KBM-7 (cell line): ENCODE data around the gene ZC3H15.
"Not testable (repeated sequence)": the region's sequence is repeated elsewhere in the genome, so short reads cannot be mapped to it uniquely, and the experiment has no call there.

Experiments used
- DNase-seq: peaks from one replicate; pipeline ENCODE4 v3.0.0-alpha.2; 2015
- in situ Hi-C: fragments of 300-500 bp; cut with MboI; formaldehyde crosslinking; loops from 2 replicates; pipeline ENCODE4 v1.14.3; 2020; ENCODE audit warnings: low sequenced_read_pairs, low pct_unique_long_range_greater_than_20kb, mixed read lengths

Gene ZC3H15

DNA sequence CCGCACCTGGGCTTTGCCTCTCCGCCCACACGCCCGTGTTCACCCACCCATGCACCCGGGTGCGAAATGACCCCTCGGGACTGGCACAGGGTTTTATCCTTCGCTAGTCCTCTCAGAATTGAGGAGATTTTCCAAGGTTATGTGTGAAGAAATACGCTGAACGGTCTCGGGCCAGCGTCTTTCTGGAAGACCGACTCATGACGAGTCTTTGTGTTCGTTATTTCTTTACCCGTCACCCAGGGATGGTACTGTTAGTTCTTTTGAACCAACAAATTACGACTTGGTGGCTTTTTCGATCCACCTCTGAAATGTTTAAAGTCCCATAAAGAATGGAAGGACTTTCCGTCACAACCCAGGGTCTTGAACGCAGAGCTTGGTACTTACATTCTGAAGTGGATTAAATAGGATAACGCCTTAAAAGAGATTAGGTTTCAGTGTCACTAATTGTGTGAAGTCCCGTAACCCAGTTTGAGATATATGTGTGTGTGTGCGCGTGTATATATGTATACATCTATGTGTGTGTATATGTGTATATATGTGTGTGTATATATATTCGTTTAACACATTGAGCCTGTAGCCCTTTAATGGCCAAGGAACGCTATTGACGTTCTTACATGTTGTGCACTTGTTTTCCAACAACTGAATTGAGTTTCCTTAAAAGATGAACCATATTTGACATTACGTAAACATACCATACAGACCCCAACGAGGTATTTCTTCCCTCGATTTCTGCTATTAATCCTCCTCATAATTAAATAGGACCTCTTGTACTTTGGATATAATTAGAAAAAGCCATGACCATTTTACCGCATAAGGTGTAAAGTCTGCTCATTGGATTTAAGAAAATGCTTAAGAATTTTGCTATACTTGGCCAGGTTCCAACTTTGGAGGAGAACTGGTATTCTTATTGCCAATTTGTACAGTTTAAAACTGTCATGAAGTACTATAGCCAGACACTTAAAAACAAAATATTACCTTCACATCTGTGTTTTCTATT is 889 bp downstream of the ZC3H15 start:
- peak; percentile 61 for DNase-seq
- in situ Hi-C loops = no loop called here

DNA sequence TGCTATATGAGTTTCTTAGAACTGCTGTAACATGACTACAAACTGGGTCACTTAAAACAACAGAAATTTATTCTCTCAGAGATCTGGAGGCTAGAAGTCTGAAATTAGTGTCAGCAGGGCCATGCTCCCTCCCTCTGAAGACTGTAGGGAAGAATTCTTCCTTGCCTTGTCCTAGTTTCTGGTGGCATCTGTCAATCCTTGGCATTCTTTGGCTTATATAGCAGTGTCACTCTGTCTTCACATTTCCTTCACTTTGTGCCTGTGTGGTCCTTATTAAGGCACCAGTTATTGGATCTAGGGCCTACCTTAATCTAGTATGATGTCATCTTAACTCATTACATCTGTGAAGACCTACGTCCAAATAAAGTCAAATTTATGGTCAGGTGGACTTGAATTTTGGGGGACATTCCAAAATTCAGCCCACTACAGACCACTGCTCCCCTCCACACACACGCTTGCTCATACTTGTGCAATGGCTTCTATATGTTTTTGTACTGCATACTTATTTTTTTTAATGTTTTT is 7.6 kb downstream of the ZC3H15 start:
- DNase-seq = no peak
- in situ Hi-C loops = no loop called here

DNA sequence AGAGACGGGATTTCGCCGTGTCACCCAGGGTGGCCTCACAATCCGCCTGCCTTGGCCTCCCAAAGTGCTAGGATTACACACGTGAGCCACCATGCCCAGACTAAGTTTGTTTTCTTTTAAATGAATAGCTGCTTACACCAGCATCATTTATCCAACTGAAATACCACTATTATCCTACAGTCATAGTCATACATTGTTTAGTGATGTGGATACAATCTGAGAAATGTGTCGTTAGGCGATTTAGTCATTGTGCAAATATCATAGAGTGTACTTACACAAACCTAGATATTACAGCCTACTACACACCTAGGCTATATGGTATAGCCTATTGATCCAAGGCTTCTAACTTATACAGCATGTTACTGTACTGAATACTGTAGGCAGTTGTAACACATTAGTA is 10.3 kb downstream of the ZC3H15 start:
- no peak for DNase-seq
- in situ Hi-C loops = no loop called here

DNA sequence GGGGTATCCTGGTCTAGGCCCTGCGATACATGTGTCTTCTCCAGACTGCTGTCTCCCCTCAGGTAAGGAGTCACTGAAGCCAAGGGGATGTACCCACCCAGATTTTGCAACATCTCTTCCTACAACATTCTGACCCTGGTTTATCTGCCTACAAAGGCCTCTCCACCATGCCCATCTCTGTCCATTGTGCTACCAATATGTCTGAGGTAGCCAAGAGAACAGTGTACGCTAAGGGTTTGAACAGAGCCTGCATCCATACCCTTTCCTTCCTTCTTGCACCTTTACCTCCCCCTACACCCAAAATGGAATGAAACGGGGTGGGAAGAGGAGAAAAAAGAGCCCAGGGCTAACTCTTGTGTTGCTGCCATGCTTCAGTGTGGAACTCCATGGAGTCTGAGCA is 11.9 kb downstream of the ZC3H15 start:
- in situ Hi-C loops = no loop called here
- DNase-seq = no peak

DNA sequence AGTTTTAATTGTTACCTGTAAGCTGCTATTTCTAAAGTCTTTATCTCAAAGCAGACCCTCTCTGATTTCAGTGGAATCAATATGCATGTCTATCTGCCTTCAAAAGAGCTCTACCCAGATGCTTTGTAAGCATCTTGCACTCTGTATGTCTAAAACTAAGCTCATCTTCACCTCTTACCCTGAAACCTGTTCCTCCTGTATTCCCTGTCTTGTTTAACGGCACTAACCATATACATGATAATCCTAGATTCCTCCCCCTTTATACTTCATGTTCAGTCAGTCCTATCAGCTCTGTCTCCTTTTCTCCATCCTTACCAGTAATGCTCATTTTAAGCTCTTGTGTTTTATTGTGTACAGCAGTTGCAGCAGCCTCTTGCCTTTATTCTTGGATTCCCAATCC is 12.8 kb downstream of the ZC3H15 start:
- no peak for DNase-seq
- in situ Hi-C loops = no loop called here

GRCh38 chr2:186503827-186504606 is 18.0 kb downstream of the ZC3H15 start:
- peak; percentile 73 for DNase-seq
- in situ Hi-C loops = loop anchor here (25.0 kb wide), 1 partner anchor 133 kb away; no protein-coding TSS in a partner anchor

DNA sequence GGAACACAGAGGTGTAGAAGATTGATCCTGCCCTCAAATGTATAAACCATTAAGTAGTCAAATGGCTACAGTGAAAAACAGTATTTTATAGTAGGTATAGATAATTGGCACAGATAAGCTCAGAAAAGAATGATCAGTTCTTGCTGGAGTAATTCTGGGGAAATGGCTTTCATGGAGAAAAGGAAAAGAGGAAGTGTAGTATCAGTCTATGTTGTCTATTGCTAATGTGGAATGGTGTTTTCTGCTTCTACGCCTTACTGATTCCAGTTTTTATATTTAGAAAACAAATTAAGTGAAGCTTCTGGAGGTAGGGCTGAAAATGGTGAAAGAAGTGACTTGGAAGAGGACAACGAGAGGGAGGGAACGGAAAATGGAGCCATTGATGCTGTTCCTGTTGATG is 22.2 kb downstream of the ZC3H15 start:
- in situ Hi-C loops = loop anchor here (25.0 kb wide), 1 partner anchor 129 kb away; no protein-coding TSS in a partner anchor
- DNase-seq = no peak

DNA sequence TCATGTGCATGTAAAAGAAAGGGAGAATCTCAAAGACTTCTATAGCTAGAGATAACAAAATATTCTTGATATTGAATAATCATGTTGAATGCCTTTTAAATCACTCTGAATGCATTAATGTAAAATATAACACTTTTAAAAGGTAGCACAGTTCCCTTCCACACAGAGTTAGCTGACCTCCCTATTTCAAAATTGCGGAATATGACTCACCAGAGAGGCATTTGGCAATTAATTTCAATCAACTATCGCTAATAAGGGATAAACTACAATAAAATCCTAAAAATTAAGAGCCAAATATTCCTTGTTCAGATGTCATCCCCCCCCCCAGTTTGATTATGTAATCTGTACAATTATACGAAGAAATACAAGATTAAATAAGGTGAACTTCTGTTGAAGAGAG is 29.3 kb downstream of the ZC3H15 start:
- DNase-seq = no peak
- in situ Hi-C loops = loop anchor here (25.0 kb wide), 1 partner anchor 122 kb away; no protein-coding TSS in a partner anchor

DNA sequence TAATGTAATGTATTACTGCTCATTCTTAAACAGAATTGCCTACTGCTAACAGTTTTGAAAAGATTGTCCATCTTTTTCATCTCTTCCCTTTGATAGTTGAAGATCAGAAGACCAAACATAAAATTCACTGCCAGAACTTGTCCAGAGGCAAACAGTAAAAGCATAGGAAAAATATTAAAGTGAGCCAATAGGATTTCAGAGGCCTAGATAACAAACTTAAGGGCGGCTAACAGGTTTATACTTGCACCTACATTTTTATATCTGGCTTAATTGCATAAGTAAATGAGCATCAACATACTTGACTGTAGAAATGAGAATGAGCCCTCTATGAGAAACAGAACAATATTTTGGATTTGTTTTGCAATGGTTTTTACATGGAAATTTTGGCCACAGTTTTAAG is 30.3 kb downstream of the ZC3H15 start:
- in situ Hi-C loops = loop anchor here (25.0 kb wide), 1 partner anchor 121 kb away; no protein-coding TSS in a partner anchor
- DNase-seq = no peak

DNA sequence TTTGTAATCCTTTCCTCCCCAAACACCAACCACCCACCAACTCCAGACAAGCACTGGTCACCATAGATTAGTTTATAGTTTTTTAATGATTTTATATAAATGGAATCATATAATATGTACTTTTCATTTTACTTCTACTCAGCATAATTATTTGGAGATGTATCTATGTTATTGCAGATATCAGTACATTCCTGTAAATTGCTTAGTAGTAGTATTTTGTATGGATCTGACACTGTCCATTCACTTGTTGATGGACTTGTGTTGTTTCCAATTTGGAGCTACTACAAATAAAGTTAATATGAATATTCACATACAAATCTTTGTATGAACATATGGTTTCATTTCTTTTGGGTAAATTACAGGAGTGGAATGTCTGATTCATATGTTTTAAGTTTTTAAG is 31.0 kb downstream of the ZC3H15 start:
- in situ Hi-C loops = loop anchor here (25.0 kb wide), 1 partner anchor 120 kb away; no protein-coding TSS in a partner anchor
- no peak for DNase-seq

DNA sequence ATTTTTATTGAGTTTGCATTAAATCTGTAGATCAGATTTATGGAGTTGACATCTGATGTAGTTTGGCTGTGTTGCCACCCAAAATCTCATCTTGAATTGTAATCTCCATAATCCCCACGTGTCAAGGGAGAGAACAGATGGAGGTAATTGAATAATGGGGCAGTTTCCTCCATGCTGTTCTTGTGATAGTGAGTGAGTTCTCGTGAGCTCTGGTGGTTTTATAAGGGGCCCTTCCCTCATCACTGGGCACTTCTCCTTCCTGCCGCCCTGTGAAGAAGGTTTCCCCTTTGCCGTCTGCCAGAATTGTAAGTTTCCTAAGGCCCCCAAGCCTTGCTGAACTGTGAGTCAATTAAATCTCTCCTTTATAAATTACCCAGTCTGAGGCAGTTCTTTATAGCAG is 32.2 kb downstream of the ZC3H15 start:
- in situ Hi-C loops = loop anchor here (25.0 kb wide), 1 partner anchor 119 kb away; no protein-coding TSS in a partner anchor
- peak; percentile 57 for DNase-seq

DNA sequence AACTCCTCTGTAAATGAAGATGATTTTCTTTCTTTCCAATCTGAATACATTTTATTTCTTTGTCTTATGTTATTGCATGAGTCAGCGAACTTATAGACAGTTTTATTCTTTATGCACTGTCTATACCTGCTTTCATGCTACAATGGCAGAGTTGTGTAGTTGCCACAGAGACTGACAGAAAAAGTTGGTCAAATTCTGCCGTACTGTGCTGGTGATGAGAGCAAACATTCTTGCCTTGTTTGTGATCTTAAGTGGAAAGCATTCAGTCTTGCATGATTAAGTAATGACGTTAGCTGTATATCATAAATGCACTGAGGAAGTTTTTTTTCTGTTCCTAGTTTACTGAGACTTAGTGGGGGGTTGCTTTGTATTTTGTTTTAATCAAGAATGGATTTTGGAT is 32.9 kb downstream of the ZC3H15 start:
- in situ Hi-C loops = loop anchor here (25.0 kb wide), 1 partner anchor 118 kb away; no protein-coding TSS in a partner anchor
- DNase-seq = no peak

DNA sequence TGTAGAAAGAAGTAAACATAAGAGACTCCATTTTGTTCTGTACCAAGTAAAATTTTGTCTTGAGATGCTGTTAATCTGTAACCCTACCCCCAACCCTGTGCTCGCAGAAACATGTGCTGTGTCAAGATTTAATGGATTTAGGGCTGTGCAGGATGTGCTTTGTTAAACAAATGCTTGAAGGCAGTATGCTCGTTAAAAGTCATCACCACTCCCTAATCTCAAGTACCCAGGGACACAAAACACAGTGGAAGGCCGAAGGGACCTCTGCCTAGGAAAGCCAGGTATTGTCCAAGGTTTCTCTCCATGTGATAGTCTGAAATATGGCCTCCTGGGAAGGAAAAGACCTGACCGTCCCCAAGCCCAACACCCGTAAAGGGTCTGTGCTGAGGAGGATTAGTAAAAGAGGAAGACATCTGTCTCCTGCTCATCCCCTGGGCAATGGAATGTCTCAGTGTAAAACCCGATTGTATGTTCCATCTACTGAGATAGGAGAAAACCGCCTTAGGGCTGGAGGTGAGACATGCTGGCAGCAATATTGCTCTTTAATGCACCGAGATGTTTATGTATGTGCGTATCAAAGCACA is 35.6 kb downstream of the ZC3H15 start:
- in situ Hi-C loops = loop anchor here (25.0 kb wide), 1 partner anchor 116 kb away; no protein-coding TSS in a partner anchor

DNA sequence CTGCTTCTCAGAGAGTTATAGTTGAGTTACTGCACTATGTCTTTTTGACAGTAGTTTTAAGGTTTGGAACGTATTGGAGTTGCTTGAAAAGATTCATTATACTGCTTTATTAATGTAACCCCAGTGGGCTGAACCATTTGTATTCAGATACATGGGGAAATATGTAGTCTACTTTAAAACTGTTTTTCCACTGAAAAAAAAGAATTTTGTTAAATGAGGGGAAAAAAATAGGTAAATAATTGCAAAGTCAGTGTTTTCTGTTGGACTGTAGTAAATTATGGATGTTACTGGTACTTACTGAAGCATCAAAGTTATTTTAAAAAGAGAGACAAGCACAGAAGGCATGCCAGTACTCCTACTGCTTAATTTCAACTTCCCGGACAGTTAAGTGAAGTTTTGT is 36.4 kb downstream of the ZC3H15 start:
- in situ Hi-C loops = loop anchor here (25.0 kb wide), 1 partner anchor 115 kb away; no protein-coding TSS in a partner anchor
- DNase-seq = no peak

More for the DNA sequence above, 35.6 kb downstream of the ZC3H15 start:
- not testable (repeated sequence) for DNase-seq

GRCh38 chr2:186523791-186524190 is 37.7 kb downstream of the ZC3H15 start:
- in situ Hi-C loops = loop anchor here (25.0 kb wide), 1 partner anchor 114 kb away; no protein-coding TSS in a partner anchor
- DNase-seq = no peak

- DNase-seq = no peak
- in situ Hi-C loops = no loop called here
These were observed 40.2 kb downstream of the ZC3H15 start for GRCh38 chr2:186526281-186526680.

DNA sequence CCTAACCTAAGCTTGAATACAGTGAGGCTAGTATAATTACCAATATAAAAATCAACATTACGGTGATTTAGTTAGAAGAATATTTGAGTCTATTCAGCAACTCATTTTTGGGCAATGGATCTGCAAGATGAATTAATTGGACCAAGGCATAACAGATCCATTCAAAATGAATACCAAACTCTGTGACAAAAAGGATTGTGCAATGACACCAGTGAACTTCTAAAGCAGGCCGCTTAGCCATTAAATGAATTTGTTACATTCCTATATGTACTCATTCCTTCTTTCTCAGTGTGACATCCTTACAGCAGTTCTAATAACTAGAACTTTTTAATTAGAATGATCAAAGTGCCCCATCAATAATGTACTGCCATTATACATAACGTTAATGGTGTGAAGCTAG is 44.3 kb downstream of the ZC3H15 start:
- no peak for DNase-seq
- in situ Hi-C loops = no loop called here

DNA sequence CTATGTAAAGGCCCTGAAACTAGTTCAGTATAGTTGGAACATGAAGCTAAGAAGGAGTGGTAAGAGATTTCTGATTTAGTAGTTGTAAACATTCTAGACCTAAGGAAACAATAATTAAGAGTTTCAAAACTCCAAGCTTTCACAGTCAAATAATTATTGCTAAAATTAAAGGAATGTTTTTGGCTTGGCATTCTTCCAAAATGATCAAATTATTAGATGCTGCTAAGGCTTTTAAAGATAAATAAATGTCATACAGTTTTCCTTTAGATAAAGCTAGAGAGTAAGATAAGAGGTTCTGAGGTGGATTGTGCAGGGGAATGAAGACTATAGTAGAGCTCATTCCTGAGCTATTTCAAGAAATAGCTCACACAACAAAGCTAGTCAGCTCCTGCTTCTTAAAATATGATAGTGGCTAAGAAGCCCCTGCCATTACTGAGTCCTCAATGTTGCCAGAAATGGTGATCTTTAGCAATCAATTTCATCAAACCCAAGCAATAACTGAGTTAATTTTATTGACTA is 45.3 kb downstream of the ZC3H15 start:
- in situ Hi-C loops = no loop called here
- no peak for DNase-seq

GRCh38 chr2:186532891-186533290 is 46.8 kb downstream of the ZC3H15 start:
- in situ Hi-C loops = no loop called here
- no peak for DNase-seq
